Peyer's patch (tissue), 4 donors: ENCODE measurements around the gene PFKL.

Experiments
- CTCF ChIP-seq, 6 experiments: fragments of 450-650 bp in 4 of 6; fragments of 200-600 bp in 2 of 6; sonication (generic) in 1 of 6; IDR thresholded peaks; one replicate each; pipeline ENCODE4 v1.5.1; 2017 to 2019; ENCODE audit warnings: antibody characterized with exemption in 6 of 6, mild to moderate bottlenecking in 3 of 6, moderate library complexity in 1 of 6
- POLR2A ChIP-seq, 2 donors: fragments of 450-650 bp; IDR thresholded peaks; one replicate each; pipeline ENCODE4 v1.5.1; 2017; ENCODE audit warnings: antibody characterized with exemption in 2 of 2, mild to moderate bottlenecking in 2 of 2, moderate library complexity in 2 of 2

DNA sequence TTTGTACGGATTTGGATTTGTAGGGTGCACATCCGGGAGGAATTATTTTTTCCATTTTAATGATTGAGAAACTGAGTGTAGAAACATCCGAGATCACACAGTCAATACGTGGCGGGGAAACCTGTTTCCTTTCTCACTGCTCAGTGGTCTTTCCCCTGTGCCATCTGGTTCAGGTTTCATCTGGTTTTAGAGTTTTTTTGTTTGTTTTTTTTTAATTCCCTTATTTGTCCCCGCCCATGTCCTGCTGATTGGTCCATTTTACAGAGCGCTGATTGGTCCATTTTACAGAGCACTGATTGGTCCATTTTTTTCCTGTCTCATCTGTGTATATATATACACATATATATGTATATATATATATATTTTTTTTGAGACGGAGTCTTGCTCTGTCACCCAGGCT, 59.5 kb downstream of the PFKL start:
- no peak for TF ChIP-seq POLR2A (IDR thresholded peaks at IDR 0.05)
- TF ChIP-seq CTCF (IDR thresholded peaks at IDR 0.05) = no peak
